SH-SY5Y (cell line): ENCODE results near the gene CHFR.

Experiments
- GATA2 ChIP-seq: IDR thresholded peaks from 2 replicates; pipeline ENCODE4 v1.6.1; 2011; ENCODE audit warnings: mild to moderate bottlenecking, low read depth, low read length
- GATA3 ChIP-seq: IDR thresholded peaks from 2 replicates; pipeline ENCODE4 v1.6.1; 2011; ENCODE audit warnings: low read depth, mild to moderate bottlenecking, low read length, moderate library complexity

The CHFR gene

DNA sequence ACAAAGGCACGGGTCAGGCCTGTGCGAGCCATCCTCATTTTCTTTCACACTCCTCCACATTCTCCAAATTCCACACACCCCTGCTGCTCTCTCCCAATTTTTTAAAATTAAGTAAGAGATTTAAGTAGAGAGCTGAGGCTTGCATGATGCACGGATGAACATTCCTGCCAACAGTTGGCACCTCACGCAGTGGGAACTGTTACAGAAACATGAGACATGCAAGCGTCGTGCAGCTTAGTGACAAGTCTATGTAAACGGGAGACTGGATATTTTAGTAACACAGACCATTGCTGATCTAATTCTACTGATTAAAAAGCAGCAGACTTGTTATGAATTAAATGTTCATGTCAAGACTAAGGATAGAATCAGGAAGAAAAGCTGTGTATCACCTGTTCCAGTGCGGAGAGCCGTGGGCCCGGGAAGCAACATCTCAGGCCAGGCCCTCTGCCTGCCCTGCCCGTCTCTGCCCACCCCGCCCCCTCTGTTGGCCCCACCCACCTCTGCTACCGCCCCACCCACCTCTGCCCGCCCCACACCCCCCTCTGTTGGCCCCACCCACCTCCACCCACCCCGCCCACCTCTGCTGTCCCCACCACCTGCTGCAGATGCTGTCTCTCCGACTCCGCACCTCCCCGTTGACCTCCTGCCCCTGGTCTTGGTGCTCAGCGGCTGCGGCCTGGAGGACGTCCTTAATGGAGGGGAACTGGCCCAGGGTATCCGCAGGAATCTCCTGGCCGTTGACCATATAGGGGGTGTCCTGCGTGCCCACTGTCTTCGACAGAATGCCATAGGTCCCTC is 79.9 kb downstream of the CHFR start:
- TF ChIP-seq GATA3, result no peak
- TF ChIP-seq GATA2, result no peak

DNA sequence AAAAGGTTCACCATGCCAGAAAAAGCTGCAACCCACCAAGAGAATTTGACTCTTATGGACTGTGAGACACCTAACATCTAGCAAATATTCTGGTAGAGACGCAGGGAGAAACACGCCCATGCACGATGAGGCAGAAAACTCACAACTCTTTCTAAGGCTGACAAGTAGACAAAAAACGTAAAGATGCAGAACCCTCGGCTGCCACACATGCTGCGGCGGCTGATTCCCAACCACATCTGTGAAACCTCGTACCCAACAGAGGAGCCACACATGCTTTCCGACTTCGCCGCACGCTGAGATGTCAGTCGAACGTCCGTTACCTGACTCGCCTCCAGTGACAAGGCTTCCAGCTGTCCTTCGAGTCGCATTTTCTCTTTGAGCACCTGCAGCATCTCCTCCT is 80.5 kb downstream of the CHFR start:
- TF ChIP-seq GATA2 (no peak), GATA3 (no peak)

DNA sequence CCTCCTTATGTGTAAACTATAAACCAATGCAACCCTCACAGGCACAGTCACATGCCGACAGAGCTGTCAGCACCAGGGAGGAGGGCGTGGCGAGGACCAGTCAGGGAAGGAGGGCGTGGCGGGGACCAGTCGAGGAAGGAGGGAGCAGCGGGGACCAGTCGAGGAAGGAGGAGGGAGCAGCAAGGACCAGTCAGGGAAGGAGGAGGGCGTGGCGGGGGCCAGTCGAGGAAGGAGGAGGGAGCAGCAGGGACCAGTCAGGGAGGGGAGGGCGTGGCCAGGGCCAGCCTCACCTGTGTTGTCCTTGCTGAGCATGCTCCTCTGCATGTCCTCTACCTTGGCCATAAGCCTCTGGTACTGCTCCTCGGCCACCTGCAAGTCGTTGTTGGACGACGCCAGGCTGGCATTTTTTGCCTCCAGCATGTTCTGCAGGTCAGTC is 83.0 kb downstream of the CHFR start:
- TF ChIP-seq GATA3 (no peak), GATA2 (no peak)

DNA sequence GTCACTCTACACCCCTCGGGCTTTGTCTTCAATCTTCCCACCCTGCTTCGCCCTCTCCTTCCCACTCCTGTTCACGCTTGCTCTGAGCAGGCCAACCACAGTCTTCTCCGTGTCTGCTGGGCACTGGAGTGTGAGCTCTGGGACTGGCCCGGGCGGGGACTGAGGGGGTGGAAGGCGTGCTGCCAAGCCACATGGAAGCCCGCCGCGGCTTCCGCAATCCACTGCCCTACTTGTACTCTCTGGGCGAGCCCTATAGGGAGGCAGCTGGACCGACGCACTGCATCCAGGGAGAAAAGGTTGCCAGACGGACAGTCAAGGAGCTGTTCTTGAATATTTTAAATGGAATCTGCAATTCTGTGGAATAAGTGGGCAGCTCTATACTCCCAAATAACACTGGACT is 83.5 kb downstream of the CHFR start:
- TF ChIP-seq GATA3 (no peak), GATA2 (no peak)

DNA sequence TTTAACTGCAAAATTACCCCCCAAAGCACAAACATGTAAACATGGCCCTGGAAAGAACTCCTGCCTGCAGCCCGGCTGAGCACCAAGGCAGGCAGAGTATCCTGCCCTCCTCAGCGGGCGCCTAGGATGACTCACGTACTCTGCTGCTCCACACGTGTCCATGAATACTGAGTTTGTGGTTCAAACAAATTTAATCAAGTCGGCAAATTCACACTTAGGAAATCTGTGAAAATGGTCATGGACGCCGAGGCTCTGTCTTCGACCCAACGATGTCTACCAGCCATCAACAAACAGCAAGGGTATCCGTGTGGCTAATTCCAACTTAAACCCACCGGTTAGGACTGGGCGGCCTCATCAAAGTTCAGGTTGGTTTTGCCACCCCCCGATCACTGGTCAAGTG is 84.3 kb downstream of the CHFR start:
- no peak for TF ChIP-seq GATA2
- TF ChIP-seq GATA3, result no peak

DNA sequence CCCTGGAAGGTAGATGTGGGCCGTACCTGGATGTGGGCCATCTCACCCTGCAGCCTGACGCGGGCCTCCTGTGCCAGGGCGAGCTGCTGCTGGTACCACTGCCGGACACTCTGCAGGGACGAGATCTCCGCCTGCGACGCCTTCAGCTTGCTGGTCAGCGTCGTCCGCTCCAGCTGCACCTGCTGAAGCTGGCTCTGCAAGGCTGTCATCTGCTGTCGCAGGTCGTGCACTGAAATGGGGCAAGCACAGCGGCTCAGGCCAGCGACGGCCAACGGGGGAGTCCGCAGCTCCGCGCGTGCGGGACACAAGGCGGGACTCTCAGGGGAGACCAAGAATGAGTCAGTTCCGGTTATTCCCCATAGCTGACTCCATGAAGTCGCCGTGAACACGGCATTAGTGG is 85.7 kb downstream of the CHFR start:
- TF ChIP-seq GATA2, result no peak

DNA sequence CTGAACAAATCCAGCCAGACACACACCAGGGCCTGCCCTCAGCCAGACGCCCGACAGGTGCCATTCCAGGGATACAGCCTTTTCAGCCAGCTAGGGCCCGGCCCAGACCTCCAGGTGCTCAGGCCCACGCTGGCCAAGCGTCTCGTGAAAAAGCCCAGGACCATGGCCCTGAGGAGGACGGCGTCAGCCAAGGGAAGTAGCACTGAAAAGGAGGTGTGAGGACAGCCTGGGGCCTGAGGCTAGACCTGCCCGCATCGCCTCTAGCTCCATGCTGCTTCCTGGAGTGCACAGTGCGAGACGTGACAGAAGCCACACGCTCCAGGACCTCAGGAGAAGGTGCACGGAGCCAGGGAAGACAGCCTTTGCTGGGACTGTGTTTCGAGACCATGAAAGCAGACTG is 88.6 kb downstream of the CHFR start:
- TF ChIP-seq GATA2 (no peak), GATA3 (no peak)

DNA sequence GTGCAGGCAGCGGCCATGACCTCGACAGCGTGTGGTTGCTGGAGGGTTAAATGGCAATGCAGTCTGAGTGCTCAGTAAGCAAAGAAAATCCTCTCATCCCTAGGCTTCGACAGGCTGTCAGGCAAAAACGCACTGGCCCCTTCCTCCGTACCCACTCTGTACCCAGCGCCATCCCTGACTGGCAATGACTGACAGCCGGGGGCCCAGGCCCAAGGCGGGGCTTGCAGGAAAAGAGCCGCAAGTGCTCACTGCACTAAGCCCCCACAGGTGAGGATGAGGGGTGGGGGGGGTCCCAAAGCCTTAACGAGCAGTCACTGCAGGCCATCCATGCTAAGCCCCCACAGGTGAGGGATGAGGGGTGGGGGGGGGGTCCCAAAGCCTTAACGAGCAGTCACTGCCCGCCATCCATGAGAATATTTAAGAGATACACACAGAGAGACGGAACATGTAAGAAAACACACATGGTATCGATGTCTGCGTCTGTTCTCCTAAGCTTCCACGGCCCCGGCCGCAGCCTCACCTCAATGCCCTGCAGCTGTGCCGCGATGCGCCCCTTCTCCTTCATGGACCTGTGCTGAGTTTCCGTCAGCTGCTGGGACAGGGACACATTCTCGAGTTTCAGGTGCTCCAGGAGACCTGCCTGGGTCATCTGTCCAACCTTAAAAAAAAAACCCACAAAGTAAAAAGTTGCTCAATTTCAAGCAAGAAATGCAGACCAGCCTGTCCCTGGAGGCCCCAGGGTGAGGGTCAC is 89.4 kb downstream of the CHFR start:
- TF ChIP-seq GATA2 (no peak), GATA3 (no peak)

DNA sequence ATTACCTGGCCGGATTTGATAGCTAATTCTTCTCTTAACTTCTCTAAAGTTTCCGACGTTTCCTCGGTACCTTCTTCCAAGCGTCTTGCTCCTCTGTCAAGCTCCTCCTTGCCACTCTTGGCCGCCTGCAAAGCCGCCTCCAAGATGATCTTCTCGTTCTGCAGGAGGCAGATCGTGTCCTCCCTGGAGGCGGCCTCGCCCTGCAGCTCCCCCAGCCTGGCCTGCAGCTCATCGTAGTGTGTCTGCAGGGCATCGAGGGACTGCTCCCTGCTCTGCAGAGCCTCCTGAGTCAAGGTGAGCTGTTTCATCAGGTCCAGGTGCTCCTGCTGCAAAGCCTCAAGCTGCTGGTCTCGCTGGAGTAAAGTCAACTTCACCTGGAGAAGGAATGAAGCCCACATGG is 91.6 kb downstream of the CHFR start:
- TF ChIP-seq GATA3 (no peak), GATA2 (no peak)

DNA sequence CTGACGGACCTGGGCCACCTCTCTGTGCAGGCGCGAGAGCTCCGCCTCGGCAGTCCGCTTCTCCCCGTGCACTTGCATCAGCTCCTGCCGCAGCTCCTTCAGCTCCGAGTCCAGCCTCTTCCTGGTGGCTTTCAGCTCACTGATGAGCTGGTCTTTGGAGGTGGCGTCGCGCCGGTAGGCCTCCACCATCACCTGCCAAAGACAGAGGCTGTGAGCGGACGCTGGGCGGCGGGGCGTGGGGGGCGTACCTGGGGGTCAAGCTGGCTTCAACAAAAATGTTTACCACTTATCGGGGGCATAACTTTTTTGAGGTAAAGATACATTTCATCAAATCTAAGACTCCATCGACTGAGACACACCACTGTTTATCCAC is 98.3 kb downstream of the CHFR start:
- no peak for TF ChIP-seq GATA2
- TF ChIP-seq GATA3, result no peak

DNA sequence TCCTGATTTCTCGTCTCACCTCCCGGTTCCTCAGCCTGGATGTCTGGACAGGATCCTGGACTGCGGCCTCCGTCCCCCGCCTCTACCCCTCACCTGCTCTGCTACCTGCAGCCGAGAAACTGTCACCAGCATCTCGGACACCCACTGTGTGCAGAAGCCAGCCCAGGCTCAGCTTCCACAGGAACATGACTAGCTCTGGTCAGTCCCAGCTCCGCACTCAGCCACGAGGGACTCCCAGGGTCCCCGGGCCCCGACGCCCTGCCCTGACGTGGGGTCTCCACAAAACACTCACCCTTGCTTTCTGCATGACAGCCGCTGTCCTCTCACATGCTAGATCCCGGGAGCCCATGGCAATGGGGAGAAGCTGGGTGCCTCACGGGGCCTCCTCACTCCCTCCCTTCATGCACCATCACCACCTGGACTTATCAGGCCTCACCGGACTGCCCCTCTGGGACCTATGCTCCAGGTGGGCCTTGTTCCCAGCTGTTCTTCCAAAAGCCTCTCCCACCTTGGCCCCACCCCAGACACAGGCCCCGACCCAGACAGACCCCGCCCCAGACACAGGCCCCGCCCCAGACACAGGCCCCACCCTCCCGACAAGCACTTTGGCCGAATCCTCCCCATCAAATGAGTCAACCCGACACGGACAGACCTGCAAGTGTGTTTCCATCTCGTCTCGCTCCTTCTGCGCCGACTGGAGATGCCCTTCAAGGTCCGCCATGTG is 98.9 kb downstream of the CHFR start:
- TF ChIP-seq GATA2, result no peak
- TF ChIP-seq GATA3, result no peak

DNA sequence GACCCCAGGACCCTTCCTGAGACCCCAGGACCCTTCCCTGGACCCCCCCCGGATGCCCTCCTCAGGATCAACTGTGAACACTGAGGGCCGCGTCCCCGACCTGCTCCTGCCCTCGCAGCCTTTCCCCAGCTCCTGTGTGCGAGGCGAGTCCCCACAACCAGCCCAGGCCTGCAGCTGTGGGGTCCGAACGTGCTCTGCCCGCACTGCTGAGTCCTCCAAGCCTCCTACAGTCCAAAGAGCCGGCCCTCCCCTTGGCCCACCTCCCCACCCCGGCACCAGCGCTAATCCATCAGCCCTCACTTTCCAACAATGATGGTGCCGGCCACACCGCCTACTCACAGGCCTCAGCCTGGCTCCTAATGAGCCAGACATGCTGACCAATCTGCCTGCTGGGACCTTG is 99.5 kb downstream of the CHFR start:
- no peak for TF ChIP-seq GATA3
- no peak for TF ChIP-seq GATA2

DNA sequence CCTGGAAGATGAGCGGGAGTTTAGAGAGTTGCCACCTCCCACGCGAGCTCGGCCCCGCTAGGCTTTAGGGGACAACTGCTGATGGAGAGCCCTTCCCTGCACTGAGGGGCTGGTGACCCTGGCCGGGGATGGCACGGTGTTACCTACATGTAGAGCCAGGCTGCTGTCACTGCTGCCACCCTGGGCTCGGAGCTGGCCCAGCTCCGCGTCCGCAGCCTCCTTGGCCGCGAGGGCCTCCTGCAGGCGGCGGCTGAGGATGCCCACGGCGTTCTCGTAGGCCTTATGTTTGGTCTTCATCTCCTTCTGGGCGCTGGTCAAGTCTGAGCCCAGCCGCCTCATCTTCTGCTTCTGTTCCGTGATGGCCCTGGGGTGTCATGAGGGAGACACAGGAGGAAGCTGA is 101.2 kb downstream of the CHFR start:
- TF ChIP-seq GATA2 (no peak), GATA3 (no peak)

DNA sequence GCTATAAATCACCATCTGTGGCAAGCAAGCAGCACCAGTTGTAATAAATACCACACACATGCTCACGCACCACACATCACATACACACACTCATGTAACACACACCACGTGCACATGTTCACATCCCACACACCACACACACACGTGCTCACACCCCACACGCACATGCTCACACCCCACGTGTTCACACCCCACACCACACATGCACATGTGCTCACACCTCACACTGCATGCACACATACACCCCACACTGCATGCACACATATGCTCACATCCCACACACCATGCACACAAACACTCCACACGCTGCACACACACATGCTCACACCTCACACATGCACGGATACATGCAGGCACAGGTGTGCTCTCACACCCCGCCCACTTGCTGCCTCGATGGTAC is 102.8 kb downstream of the CHFR start:
- no peak for TF ChIP-seq GATA3
- no peak for TF ChIP-seq GATA2
